Stimulated activated naive CD8-positive, alpha-beta T cell treated with anti-CD3 and anti-CD28 coated beads, Interleukin-15, Interleukin-2, amounts not matched to agents 100 ng/mL and 50 ng/mL, for 24 hours (primary cell): ENCODE data around the gene PTGER1.
A peak's percentile ranks its signal among the peaks of the same experiment; 100 is the strongest.

Experiments
- H3K27ac Mint-ChIP-seq: one replicate; pipeline ENCODE4 v1.8.0; 2021; ENCODE audit warnings: mild to moderate bottlenecking, mixed read lengths
- H3K27me3 Mint-ChIP-seq: one replicate; pipeline ENCODE4 v1.8.0; 2021; ENCODE audit warnings: mixed read lengths
- H3K36me3 Mint-ChIP-seq: one replicate; pipeline ENCODE4 v1.8.0; 2021; ENCODE audit warnings: low read depth, mixed read lengths
- H3K4me1 Mint-ChIP-seq: one replicate; pipeline ENCODE4 v1.8.0; 2021; ENCODE audit warnings: low read depth, mixed read lengths
- H3K4me3 Mint-ChIP-seq: one replicate; pipeline ENCODE4 v1.8.0; 2021; ENCODE audit warnings: mild to moderate bottlenecking, mixed read lengths
- H3K9me3 Mint-ChIP-seq: one replicate; pipeline ENCODE4 v1.8.0; 2021; ENCODE audit warnings: mixed read lengths

The PTGER1 gene

GRCh38 chr19:14449321-14449720, 25.8 kb downstream of the PTGER1 start:
- Mint-ChIP-seq H3K4me3 (no peak overlapping the region), H3K27ac (no peak overlapping the region), H3K27me3 (no peaks in the 10 kb centered on the region), H3K4me1 (peaks cover 13% of the 10 kb centered on the region), H3K9me3 (no peaks in the 10 kb centered on the region), H3K36me3 (peaks cover 56% of the 10 kb centered on the region)

DNA sequence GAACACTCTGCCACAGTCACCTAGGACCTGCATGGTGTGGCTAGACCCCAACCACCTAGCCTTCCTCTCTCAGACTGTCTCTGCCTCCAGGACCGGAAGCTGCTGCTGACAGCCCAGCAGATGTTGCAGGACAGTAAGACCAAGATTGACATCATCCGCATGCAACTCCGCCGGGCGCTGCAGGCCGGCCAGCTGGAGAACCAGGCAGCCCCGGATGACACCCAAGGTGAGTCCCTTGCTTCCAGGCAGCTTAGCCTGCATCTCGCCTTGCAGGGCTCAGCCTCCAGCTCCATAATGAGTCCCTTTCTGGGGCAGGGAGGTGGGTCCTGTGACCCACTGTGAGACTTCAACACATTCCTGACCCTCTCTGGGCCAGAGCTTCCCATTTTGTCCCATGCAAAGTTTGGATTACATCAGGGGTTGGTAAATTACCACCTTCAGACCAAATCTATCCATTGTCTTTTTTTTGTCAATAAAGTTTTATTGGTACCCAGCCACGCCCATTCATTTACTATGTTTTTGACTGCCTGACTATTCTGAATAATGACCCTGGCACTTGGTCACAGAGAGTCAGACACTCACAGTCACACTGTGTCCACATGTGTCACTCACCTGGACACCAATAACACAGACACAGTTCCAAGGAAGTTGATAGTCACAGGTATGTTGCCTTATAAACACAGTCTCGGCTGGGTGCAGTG, 28.7 kb downstream of the PTGER1 start:
- H3K9me3 Mint-ChIP-seq: no peaks in the 10 kb centered on the region
- peaks cover 68% of the 10 kb centered on the region for H3K36me3 Mint-ChIP-seq
- no peaks in the 10 kb centered on the region for H3K27me3 Mint-ChIP-seq
- H3K4me3 Mint-ChIP-seq: no peak overlapping the region
- peaks cover 20% of the 10 kb centered on the region for H3K4me1 Mint-ChIP-seq
- H3K27ac Mint-ChIP-seq: no peak overlapping the region

DNA sequence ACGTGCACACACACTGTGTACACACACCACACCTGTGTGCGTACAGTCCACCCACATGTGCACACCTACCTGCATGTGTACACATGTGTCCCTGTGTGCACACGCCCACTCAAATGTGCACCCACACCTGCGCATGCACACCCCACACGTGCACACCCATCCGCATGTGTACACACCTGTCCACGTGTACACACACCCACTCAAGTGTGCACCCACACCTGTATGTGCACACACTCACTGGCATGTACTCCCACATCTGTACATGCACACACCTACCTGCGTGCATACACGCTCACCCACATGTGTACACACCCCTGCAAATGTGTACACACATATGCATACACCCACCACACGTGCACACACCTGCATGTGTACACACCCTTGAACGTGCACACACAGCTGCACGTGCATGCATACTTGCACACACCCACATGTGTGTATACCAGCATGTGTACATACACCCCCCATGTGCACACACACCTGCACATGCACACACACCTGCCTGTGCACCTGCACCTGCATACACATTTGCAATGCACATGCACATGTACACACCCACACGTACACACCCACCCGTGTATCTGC, 31.4 kb downstream of the PTGER1 start:
- Mint-ChIP-seq H3K27me3 (no peaks in the 10 kb centered on the region), H3K27ac (no peak overlapping the region), H3K9me3 (no peaks in the 10 kb centered on the region), H3K4me3 (no peak overlapping the region), H3K36me3 (peaks cover 49% of the 10 kb centered on the region), H3K4me1 (peaks cover 33% of the 10 kb centered on the region)

GRCh38 chr19:14442891-14443631, 32.1 kb downstream of the PTGER1 start:
- H3K9me3 Mint-ChIP-seq: no peaks in the 10 kb centered on the region
- H3K36me3 Mint-ChIP-seq: peaks cover 43% of the 10 kb centered on the region
- H3K4me1 Mint-ChIP-seq: peaks cover 37% of the 10 kb centered on the region
- H3K4me3 Mint-ChIP-seq: no peak overlapping the region
- H3K27me3 Mint-ChIP-seq: no peaks in the 10 kb centered on the region
- no peak overlapping the region for H3K27ac Mint-ChIP-seq

DNA sequence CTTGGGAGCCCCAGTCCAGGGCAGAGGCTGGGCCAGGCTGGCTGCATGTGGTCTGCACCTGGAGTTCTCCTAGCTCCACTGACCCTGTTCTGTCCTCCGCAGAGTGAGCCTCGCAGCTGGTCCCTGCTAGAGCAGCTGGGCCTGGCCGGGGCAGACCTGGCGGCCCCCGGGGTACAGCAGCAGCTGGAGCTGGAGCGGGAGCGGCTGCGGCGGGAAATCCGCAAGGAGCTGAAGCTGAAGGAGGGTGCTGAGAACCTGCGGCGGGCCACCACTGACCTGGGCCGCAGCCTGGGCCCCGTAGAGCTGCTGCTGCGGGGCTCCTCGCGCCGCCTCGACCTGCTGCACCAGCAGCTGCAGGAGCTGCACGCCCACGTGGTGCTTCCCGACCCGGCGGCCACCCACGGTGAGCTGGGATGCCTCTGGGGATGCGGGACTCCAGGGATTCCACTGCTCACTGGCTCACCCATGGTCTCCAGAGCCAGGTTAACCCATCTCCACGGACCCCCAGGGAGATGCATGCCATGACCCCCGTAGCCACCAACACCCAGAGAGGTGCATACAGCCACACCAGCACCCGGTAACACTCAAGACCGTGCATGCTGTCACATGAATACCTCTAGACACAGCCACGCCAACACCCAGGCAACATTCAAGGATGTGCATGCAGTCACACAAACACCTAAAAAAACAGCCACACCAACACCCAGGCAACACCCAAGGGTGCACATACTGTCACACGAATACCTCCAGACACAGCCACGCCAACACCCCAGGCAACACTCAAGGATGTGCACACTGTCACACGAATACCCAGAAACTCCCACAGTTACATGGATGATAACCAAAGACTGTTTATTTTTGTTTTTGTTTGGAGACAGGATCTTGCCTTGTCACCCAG, 33.9 kb downstream of the PTGER1 start:
- Mint-ChIP-seq H3K4me1 (peaks cover 48% of the 10 kb centered on the region), H3K9me3 (no peaks in the 10 kb centered on the region), H3K27me3 (no peaks in the 10 kb centered on the region), H3K27ac (peak overlapping the region; percentile 86), H3K36me3 (peaks cover 31% of the 10 kb centered on the region), H3K4me3 (peak overlapping the region; percentile 85)

- H3K4me1 Mint-ChIP-seq: peaks cover 52% of the 10 kb centered on the region
- peak overlapping the region; percentile 86 for H3K27ac Mint-ChIP-seq
- H3K27me3 Mint-ChIP-seq: no peaks in the 10 kb centered on the region
- peaks cover 25% of the 10 kb centered on the region for H3K36me3 Mint-ChIP-seq
- H3K9me3 Mint-ChIP-seq: no peaks in the 10 kb centered on the region
- peak overlapping the region; percentile 85 for H3K4me3 Mint-ChIP-seq
These were observed 35.1 kb downstream of the PTGER1 start for GRCh38 chr19:14440049-14440448.

GRCh38 chr19:14439014-14439413, 36.1 kb downstream of the PTGER1 start:
- H3K4me1 Mint-ChIP-seq: peaks cover 62% of the 10 kb centered on the region
- H3K9me3 Mint-ChIP-seq: no peaks in the 10 kb centered on the region
- peak overlapping the region; percentile 86 for H3K27ac Mint-ChIP-seq
- H3K4me3 Mint-ChIP-seq: peak overlapping the region; percentile 85
- H3K27me3 Mint-ChIP-seq: no peaks in the 10 kb centered on the region
- H3K36me3 Mint-ChIP-seq: peaks cover 17% of the 10 kb centered on the region

GRCh38 chr19:14437578-14438140, 37.5 kb downstream of the PTGER1 start:
- no peaks in the 10 kb centered on the region for H3K27me3 Mint-ChIP-seq
- peak overlapping the region; percentile 15 for H3K27ac Mint-ChIP-seq
- H3K36me3 Mint-ChIP-seq: peaks cover 7% of the 10 kb centered on the region
- H3K9me3 Mint-ChIP-seq: no peaks in the 10 kb centered on the region
- H3K4me1 Mint-ChIP-seq: peaks cover 62% of the 10 kb centered on the region
- no peak overlapping the region for H3K4me3 Mint-ChIP-seq

- Mint-ChIP-seq H3K4me3 (peak overlapping the region; percentile 39), H3K36me3 (no peaks in the 10 kb centered on the region), H3K4me1 (peaks cover 67% of the 10 kb centered on the region), H3K9me3 (no peaks in the 10 kb centered on the region), H3K27ac (peak overlapping the region; percentile 40), H3K27me3 (peaks cover 4% of the 10 kb centered on the region)
These were observed 39.7 kb downstream of the PTGER1 start for GRCh38 chr19:14435320-14436050.

GRCh38 chr19:14434543-14435319, 40.4 kb downstream of the PTGER1 start:
- Mint-ChIP-seq H3K36me3 (no peaks in the 10 kb centered on the region), H3K4me1 (peaks cover 60% of the 10 kb centered on the region), H3K4me3 (peak overlapping the region; percentile 82), H3K27ac (peak overlapping the region; percentile 87), H3K27me3 (peaks cover 5% of the 10 kb centered on the region), H3K9me3 (no peaks in the 10 kb centered on the region)

DNA sequence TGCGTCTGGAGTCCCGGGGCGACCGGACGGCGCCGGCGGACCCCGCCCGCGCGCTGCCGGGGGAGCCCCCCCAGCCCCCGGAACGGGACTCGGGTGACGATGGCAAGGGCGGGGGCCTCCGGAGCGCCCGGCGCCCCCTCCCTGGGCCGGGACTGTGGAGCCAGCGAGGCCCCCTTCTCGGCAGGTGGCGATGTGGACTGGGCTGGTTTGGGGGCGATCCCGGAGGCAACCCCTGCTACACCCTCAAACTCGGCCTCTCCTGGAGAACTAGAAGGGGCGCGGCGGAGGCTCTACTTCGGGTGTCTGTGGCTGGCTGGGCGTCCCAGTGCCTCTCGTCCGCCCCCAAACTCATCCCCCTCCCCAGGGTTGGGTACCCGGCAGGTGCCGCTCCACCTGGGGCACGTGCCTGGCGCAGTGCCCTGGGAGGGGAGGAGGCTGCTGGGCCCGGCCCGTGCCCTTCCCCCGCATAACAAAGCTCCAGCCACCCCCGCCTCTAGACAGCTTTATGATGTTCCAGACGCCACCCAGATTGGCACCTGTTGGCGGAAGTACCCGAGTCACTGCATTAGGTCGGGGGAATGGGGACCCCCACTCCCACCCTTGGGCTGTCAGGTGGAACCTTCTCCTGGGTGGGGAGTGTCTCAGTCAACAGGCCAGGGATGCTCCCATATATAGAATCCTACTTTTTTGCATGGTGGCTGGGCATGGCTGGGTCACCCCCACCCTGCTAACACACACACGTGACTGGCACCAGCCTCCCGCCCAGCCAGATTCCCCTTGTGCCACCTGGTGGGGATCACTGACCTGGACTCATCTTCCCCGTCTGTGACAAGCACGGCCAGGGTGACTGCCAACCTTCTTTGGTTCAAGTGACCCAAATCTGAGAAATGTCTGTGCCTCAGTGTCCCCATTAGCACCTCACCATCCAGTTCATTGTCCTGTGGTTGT, 41.3 kb downstream of the PTGER1 start:
- H3K27ac Mint-ChIP-seq: peak overlapping the region; percentile 87
- no peaks in the 10 kb centered on the region for H3K36me3 Mint-ChIP-seq
- H3K9me3 Mint-ChIP-seq: no peaks in the 10 kb centered on the region
- H3K4me1 Mint-ChIP-seq: peaks cover 51% of the 10 kb centered on the region
- H3K27me3 Mint-ChIP-seq: peaks cover 5% of the 10 kb centered on the region
- peak overlapping the region; percentile 82 for H3K4me3 Mint-ChIP-seq

- H3K4me3 Mint-ChIP-seq: peak within 1 kb of the TSS; percentile 82
- peaks cover 5% of the 10 kb centered on the region for H3K27me3 Mint-ChIP-seq
- H3K27ac Mint-ChIP-seq: peak within 1 kb of the TSS; percentile 87
- peaks cover 43% of the 10 kb centered on the region for H3K4me1 Mint-ChIP-seq
- H3K9me3 Mint-ChIP-seq: no peaks in the 10 kb centered on the region
- no peaks in the 10 kb centered on the region for H3K36me3 Mint-ChIP-seq
These were observed 42.2 kb downstream of the PTGER1 start, which contains the start of gene PKN1 for GRCh38 chr19:14432791-14433553. PKN1 (plus strand) TSS chr19:14433306; CDS start chr19:14433522, 216 bp downstream.
